ENCODE measurements around the gene HTR2A.
"Not testable (repeated sequence)": the region's sequence is repeated elsewhere in the genome, so short reads cannot be mapped to it uniquely, and the experiment has no call there.

HTR2A gene

GRCh38 chr13:46839399-46839798 is 57.5 kb downstream of the HTR2A start:
- no peak for DNase-seq (ENCODE audit: insufficient read length)
- TF ChIP-seq TAF1 (IDR thresholded peaks at IDR 0.05; ENCODE audit: borderline replicate concordance, low read depth, low read length) (no peak), POLR2A (IDR thresholded peaks at IDR 0.05; ENCODE audit: low read depth, low read length) (no peak), POLR2AphosphoS5 (IDR thresholded peaks at IDR 0.05; ENCODE audit: low read depth, low read length) (no peak)
- FAIRE-seq: no peak

DNA sequence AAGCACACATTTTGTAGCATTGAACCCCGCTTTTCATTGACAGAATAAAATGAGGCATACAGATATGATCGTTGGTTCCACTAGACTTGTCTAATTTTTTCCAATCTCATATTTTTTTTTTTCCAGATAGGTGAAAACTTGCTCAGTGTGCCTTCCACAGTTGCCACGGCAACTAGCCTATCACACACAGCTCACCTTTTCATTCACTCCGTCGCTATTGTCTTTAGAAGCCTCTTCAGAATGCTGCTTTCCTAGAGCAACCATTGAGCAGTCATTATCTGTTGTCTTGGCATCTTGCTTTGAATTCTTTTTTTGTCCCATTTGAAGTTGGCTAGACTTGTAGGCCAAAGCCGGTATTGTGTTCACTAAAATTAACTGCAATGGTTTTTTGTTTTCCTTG is 62.2 kb downstream of the HTR2A start:
- TF ChIP-seq POLR2AphosphoS5 (IDR thresholded peaks at IDR 0.05; ENCODE audit: low read depth, low read length): no peak
- no peak for TF ChIP-seq POLR2A (IDR thresholded peaks at IDR 0.05; ENCODE audit: low read depth, low read length)
- TF ChIP-seq TAF1 (IDR thresholded peaks at IDR 0.05; ENCODE audit: borderline replicate concordance, low read depth, low read length): no peak
- no peak for DNase-seq (ENCODE audit: insufficient read length)
- FAIRE-seq: no peak

DNA sequence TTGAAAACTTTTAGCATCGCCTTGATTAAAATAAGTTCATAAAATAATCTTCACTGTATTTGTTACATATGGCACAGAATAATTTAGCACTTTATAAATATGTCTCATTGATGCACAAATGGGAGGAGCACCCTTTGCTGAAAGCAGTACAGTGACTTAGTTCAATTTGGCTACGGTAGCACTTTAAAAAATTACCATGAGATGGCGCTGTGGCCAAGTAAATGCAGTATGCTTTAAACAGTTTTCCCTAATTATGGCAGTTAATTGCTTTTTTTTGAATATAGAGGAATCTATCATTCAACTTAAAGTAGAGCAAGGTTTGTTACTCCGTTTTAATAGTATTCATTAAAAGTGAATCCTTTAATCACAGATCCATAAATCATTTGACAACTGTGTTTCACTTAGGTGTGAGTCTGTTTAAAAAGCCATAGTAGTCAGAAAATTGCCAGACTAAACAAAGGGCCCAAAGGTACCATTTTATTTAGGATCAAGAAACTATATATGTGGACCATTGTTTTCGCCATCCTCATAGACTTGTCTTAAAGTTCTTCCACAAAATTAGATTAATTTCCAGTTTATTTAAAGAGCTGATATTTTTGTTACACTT is 65.2 kb downstream of the HTR2A start:
- peak; percentile 70 for FAIRE-seq
- no peak for TF ChIP-seq TAF1 (IDR thresholded peaks at IDR 0.05; ENCODE audit: borderline replicate concordance, low read depth, low read length)
- TF ChIP-seq POLR2A (IDR thresholded peaks at IDR 0.05; ENCODE audit: low read depth, low read length): no peak
- TF ChIP-seq POLR2AphosphoS5 (IDR thresholded peaks at IDR 0.05; ENCODE audit: low read depth, low read length): no peak

DNA sequence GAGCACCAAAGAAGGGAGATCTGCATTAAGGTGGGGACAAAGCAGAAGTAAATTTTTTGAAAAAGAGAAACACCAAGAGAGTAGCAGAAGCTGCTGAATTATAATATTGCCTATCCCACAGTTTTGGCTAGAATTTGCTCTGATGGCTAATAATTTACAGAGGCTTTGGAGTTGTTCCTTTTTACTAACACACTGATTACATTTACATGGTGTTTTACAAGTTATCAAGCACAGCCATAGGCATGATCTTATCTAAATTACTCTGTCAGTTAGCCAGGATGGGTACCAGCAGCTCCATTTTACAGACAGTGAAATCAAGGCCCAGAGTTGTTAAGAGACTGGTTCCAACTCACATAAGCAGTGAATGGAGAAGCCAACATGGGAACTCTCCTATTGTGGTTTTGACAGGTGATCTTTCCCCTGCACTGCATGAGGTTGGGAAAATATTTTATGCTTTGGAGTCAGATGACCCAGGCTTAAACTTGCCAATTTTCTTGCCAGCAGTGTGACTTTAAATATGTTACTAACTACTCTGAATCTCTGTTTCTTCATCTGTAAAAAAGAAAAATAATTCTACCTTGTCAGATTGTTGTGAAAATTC is 66.3 kb downstream of the HTR2A start:
- TF ChIP-seq POLR2A (IDR thresholded peaks at IDR 0.05; ENCODE audit: low read depth, low read length) (no peak), POLR2AphosphoS5 (IDR thresholded peaks at IDR 0.05; ENCODE audit: low read depth, low read length) (no peak), TAF1 (IDR thresholded peaks at IDR 0.05; ENCODE audit: borderline replicate concordance, low read depth, low read length) (no peak)
- FAIRE-seq (no peak), DNase-seq (ENCODE audit: insufficient read length) (no peak)

More for the DNA sequence above, 65.2 kb downstream of the HTR2A start:
- no peak for DNase-seq (ENCODE audit: insufficient read length)

DNA sequence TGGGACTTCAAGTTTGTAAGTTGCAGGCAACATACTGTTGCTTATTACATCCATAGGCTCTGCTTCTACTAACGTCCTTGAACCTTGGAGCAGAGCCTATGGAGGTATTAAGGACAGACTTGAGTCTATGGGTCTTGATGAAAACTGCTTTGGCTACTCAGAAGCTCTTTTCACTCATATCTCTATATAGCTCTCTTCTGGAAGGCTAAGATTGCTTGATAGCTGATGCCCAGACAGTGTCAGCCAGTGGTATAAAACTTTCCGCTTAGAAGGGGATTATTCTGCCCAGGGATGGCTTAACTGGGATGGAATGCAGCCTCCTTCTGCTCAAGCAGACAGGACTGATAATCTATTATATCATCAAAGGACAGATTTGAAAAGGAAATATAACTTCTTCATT is 74.3 kb downstream of the HTR2A start:
- DNase-seq (ENCODE audit: insufficient read length): no peak
- no peak for FAIRE-seq

DNA sequence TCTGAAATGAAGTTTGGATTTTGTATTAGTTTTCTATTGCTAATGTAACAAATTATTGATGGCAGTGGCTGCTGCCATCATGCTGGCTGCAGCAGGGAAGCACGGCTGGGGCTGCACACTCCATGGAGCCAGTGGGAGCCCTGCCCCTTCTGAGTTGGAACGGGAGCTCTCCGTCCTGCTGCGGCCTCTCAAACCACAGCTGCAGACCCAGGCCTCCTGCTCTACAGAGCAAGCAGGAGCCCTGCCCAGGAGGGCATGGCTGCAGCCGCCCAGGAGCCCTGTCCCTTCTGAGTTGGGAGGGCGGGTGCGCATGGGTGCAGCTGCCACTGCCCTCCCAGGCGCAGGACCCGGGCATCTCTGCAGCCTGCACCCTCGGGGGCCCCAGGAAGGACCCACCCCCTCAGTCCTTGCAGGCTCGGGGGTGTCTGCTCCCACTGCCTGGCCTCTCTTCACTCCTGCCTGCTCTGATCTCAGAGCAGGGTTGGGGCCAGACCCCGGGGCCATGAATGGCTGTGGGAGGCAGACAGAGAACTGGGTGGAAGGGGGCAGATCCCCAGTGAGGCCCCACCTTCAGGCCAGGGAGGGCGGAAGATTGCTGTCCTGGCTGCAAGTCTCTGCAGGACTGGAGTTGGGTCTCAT is 78.9 kb downstream of the HTR2A start:
- no peak for FAIRE-seq

More for the DNA sequence above, 74.3 kb downstream of the HTR2A start:
- TF ChIP-seq TAF1 (IDR thresholded peaks at IDR 0.05; ENCODE audit: borderline replicate concordance, low read depth, low read length) (no peak), POLR2AphosphoS5 (IDR thresholded peaks at IDR 0.05; ENCODE audit: low read depth, low read length) (no peak), POLR2A (IDR thresholded peaks at IDR 0.05; ENCODE audit: low read depth, low read length) (no peak)

DNA sequence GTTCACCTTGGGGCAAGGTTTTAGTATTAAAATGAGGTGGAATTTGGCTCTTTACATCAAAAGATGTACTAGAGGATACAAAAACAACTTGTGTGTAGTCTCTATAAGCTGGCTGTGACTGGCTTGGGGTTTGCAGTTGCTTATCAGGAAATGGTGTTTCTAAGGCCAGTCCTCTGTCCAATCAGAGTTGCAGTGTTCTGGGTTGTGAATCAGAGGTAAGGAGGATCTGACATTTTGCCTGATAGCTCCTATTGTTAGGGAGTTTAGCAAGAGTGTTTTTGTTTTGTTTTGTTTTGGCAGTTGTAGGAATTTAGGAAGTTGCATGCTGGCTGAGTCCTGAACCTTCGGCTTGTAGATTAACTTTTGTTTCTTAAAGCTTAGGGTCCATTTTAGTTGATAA is 79.8 kb downstream of the HTR2A start:
- no peak for TF ChIP-seq TAF1 (IDR thresholded peaks at IDR 0.05; ENCODE audit: borderline replicate concordance, low read depth, low read length)
- no peak for TF ChIP-seq POLR2AphosphoS5 (IDR thresholded peaks at IDR 0.05; ENCODE audit: low read depth, low read length)
- TF ChIP-seq POLR2A (IDR thresholded peaks at IDR 0.05; ENCODE audit: low read depth, low read length): no peak
- DNase-seq (ENCODE audit: insufficient read length): no peak
- no peak for FAIRE-seq

More for the DNA sequence above, 78.9 kb downstream of the HTR2A start:
- TF ChIP-seq POLR2A (IDR thresholded peaks at IDR 0.05; ENCODE audit: low read depth, low read length) (no peak), TAF1 (IDR thresholded peaks at IDR 0.05; ENCODE audit: borderline replicate concordance, low read depth, low read length) (no peak), POLR2AphosphoS5 (IDR thresholded peaks at IDR 0.05; ENCODE audit: low read depth, low read length) (no peak)
- no peak for DNase-seq (ENCODE audit: insufficient read length)

GRCh38 chr13:46816371-46816770 is 80.5 kb downstream of the HTR2A start:
- TF ChIP-seq POLR2AphosphoS5 (IDR thresholded peaks at IDR 0.05; ENCODE audit: low read depth, low read length) (no peak), TAF1 (IDR thresholded peaks at IDR 0.05; ENCODE audit: borderline replicate concordance, low read depth, low read length) (no peak), POLR2A (IDR thresholded peaks at IDR 0.05; ENCODE audit: low read depth, low read length) (no peak)
- no peak for DNase-seq (ENCODE audit: insufficient read length)
- FAIRE-seq: no peak

GRCh38 chr13:46812301-46812797 is 84.5 kb downstream of the HTR2A start:
- TF ChIP-seq POLR2AphosphoS5 (IDR thresholded peaks at IDR 0.05; ENCODE audit: low read depth, low read length) (no peak), POLR2A (IDR thresholded peaks at IDR 0.05; ENCODE audit: low read depth, low read length) (no peak), TAF1 (IDR thresholded peaks at IDR 0.05; ENCODE audit: borderline replicate concordance, low read depth, low read length) (no peak)
- FAIRE-seq (no peak), DNase-seq (ENCODE audit: insufficient read length) (no peak)

GRCh38 chr13:46810440-46810839 is 86.4 kb downstream of the HTR2A start:
- DNase-seq (ENCODE audit: insufficient read length) (no peak), FAIRE-seq (no peak)
- no peak for TF ChIP-seq TAF1 (IDR thresholded peaks at IDR 0.05; ENCODE audit: borderline replicate concordance, low read depth, low read length)
- no peak for TF ChIP-seq POLR2A (IDR thresholded peaks at IDR 0.05; ENCODE audit: low read depth, low read length)
- no peak for TF ChIP-seq POLR2AphosphoS5 (IDR thresholded peaks at IDR 0.05; ENCODE audit: low read depth, low read length)

DNA sequence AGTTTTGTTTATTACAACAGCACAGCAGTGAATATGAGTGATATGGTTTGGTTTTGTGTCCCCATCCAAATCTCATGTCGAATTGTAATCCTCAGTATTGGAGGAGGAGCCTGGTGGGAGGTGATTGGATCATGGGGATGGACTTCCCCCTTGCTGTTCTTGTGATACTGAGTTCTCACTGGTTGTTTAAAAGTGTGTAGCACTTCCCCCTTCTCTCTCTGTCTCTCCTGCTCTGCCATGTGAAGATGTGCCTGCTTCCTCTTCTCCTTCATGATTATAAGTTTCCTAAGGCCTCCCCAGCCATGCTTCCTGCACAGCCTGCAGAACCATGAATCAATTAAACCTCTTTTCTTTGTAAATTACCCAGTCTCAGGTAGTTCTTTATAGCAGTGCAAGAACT is 91.9 kb downstream of the HTR2A start:
- not testable (repeated sequence) for DNase-seq (ENCODE audit: insufficient read length); FAIRE-seq

- FAIRE-seq: no peak
- no peak for DNase-seq (ENCODE audit: insufficient read length)
- no peak for TF ChIP-seq TAF1 (IDR thresholded peaks at IDR 0.05; ENCODE audit: borderline replicate concordance, low read depth, low read length)
- no peak for TF ChIP-seq POLR2AphosphoS5 (IDR thresholded peaks at IDR 0.05; ENCODE audit: low read depth, low read length)
- no peak for TF ChIP-seq POLR2A (IDR thresholded peaks at IDR 0.05; ENCODE audit: low read depth, low read length)
These were observed 92.5 kb downstream of the HTR2A start for GRCh38 chr13:46804391-46804815.

All from GM12892 (cell line).